AG09319 (cell line): ENCODE data around the gene NACC1.

Experiments used
- DNase-seq: peaks from one replicate; pipeline ENCODE4 v3.0.0-alpha.2; 2010; ENCODE audit warnings: low read depth; ENCODE audit errors: extremely low read depth
- CTCF ChIP-seq: IDR thresholded peaks from 2 replicates; pipeline ENCODE4 v1.5.1; 2011; ENCODE audit warnings: low read depth, mild to moderate bottlenecking, inconsistent platforms, low read length, moderate library complexity

Gene NACC1

GRCh38 chr19:13134626-13135025 is 16.6 kb downstream of the NACC1 start:
- no peak for TF ChIP-seq CTCF
- no peak for DNase-seq

GRCh38 chr19:13135068-13136062 is 17.3 kb downstream of the NACC1 start:
- no peak for DNase-seq
- TF ChIP-seq CTCF: no peak

- no peak for DNase-seq
- TF ChIP-seq CTCF: no peak
Measured at GRCh38 chr19:13137290-13137794, 19.3 kb downstream of the NACC1 start.

GRCh38 chr19:13138171-13138915 is 20.3 kb downstream of the NACC1 start:
- no peak for DNase-seq
- TF ChIP-seq CTCF: no peak

GRCh38 chr19:13138916-13139198 is 20.8 kb downstream of the NACC1 start:
- TF ChIP-seq CTCF: no peak
- no peak for DNase-seq

- no peak for DNase-seq
Measured at GRCh38 chr19:13139633-13140311, 21.7 kb downstream of the NACC1 start.

More at GRCh38 chr19:13139633-13140311, 21.7 kb downstream of the NACC1 start:
- TF ChIP-seq CTCF: no peak
